ENCODE data around the gene SASS6. TPM values are rescaled to one million over a fixed set of nuclear protein-coding genes. Genes with fewer than 3 reads are reported as not detected.

The SASS6 gene
- total and polyA plus RNA-seq, 9 of the 15 experiments (the other 6 are each of a cell fraction or from before 2014, with no cell fraction given) = 11.6 to 34.1 (median 18.0) TPM

- TF ChIP-seq CREB5 (CRISPR knock-in tag; IDR thresholded peaks at IDR 0.05) (no peak), ZZZ3 (IDR thresholded peaks at IDR 0.05) (no peak), PRDM10 (IDR thresholded peaks at IDR 0.05; ENCODE audit: partially characterized antibody) (no peak), E2F8 (IDR thresholded peaks at IDR 0.05; ENCODE audit: low read depth, partially characterized antibody) (no peak), FOS (IDR thresholded peaks at IDR 0.05; ENCODE audit: extremely low read depth, insufficient read length) (no peak), POLR2A (conservative IDR thresholded peaks at IDR 0.05) (no peak), SAP30 (IDR thresholded peaks at IDR 0.05; ENCODE audit: borderline replicate concordance, insufficient read depth, low read depth, low read length, poor library complexity, severe bottlenecking) (peak; percentile 7), ZNF384 (IDR thresholded peaks at IDR 0.05; ENCODE audit: low read depth, low read length) (no peak), SRF (CRISPR knock-in tag; IDR thresholded peaks at IDR 0.05) (no peak), THAP12 (CRISPR knock-in tag; IDR thresholded peaks at IDR 0.05) (no peak), SMARCB1 (IDR thresholded peaks at IDR 0.05; ENCODE audit: insufficient read length, low read depth) (no peak), STAT5A (IDR thresholded peaks at IDR 0.05; ENCODE audit: borderline replicate concordance, low read length) (peak; percentile 5; the same call in 1 of the 2 replicates), CREM (IDR thresholded peaks at IDR 0.05; ENCODE audit: low read depth) (no peak), CXXC5 (CRISPR knock-in tag; IDR thresholded peaks at IDR 0.05) (no peak), HDAC3 (IDR thresholded peaks at IDR 0.05; ENCODE audit: borderline replicate concordance, partially characterized antibody) (peak; percentile 18), IRF2 (CRISPR knock-in tag; IDR thresholded peaks at IDR 0.05) (no peak), CHD2 (IDR thresholded peaks at IDR 0.05; ENCODE audit: low read depth, low read length) (no peak)
Measured at GRCh38 chr1:100036718-100037655, 95.7 kb downstream of the SASS6 start (continued).

All from K562 (cell line).